Activated T-helper 1 cell treated with anti-CD3 and anti-CD28 coated beads, Interleukin-2, amount 50 U/mL, for 16 hours (primary cell): ENCODE results near the gene SLC6A6.

Source experiments
- DNase-seq, 2 donors: peaks; one replicate each; pipeline ENCODE4 v3.0.0-alpha.2; 2020; ENCODE audit warnings: low read depth in 1 of 2, low spot score in 1 of 2

Gene SLC6A6

GRCh38 chr3:14481646-14482036, 79.2 kb downstream of the SLC6A6 start:
- DNase-seq: no peak

- DNase-seq: no peak
Measured at GRCh38 chr3:14482271-14482721, 79.9 kb downstream of the SLC6A6 start.

- DNase-seq: no peak
Measured at GRCh38 chr3:14483286-14483685, 80.9 kb downstream of the SLC6A6 start.

GRCh38 chr3:14484741-14485140, 82.3 kb downstream of the SLC6A6 start:
- DNase-seq: no peak

- DNase-seq: no peak
Measured at GRCh38 chr3:14485981-14486380, 83.6 kb downstream of the SLC6A6 start.

- no peak for DNase-seq
Measured at GRCh38 chr3:14486460-14486859, 84.1 kb downstream of the SLC6A6 start.

- no peak for DNase-seq
Measured at GRCh38 chr3:14487086-14487485, 84.7 kb downstream of the SLC6A6 start.

- no peak for DNase-seq
Measured at GRCh38 chr3:14487821-14488220, 85.4 kb downstream of the SLC6A6 start.

- DNase-seq: no peak
Measured at GRCh38 chr3:14488286-14489041, 86.1 kb downstream of the SLC6A6 start.

- no peak for DNase-seq
Measured at GRCh38 chr3:14489641-14490040, 87.2 kb downstream of the SLC6A6 start.

- no peak for DNase-seq
Measured at GRCh38 chr3:14490255-14490654, 87.8 kb downstream of the SLC6A6 start.

- DNase-seq: no peak
Measured at GRCh38 chr3:14490831-14491230, 88.4 kb downstream of the SLC6A6 start.

- DNase-seq: no peak
Measured at GRCh38 chr3:14491396-14492190, 89.2 kb downstream of the SLC6A6 start.

GRCh38 chr3:14492948-14493881, 90.8 kb downstream of the SLC6A6 start:
- no peak for DNase-seq

- DNase-seq: no peak
Measured at GRCh38 chr3:14494279-14494972, 92.0 kb downstream of the SLC6A6 start.

- no peak for DNase-seq
Measured at GRCh38 chr3:14494973-14495300, 92.5 kb downstream of the SLC6A6 start.

- no peak for DNase-seq
Measured at GRCh38 chr3:14496351-14496750, 93.9 kb downstream of the SLC6A6 start.

- DNase-seq: no peak
Measured at GRCh38 chr3:14497321-14497720, 94.9 kb downstream of the SLC6A6 start.

GRCh38 chr3:14502472-14502871, 100.1 kb downstream of the SLC6A6 start:
- no peak for DNase-seq

GRCh38 chr3:14503033-14503705, 100.8 kb downstream of the SLC6A6 start:
- DNase-seq: no peak
